ELR (cell line): Measurements from ENCODE around the gene ADRM1.

Experiments
- DNase-seq: peaks from one replicate; pipeline ENCODE4 v3.0.0-alpha.2; 2015; ENCODE audit warnings: low read depth

Gene ADRM1

DNA sequence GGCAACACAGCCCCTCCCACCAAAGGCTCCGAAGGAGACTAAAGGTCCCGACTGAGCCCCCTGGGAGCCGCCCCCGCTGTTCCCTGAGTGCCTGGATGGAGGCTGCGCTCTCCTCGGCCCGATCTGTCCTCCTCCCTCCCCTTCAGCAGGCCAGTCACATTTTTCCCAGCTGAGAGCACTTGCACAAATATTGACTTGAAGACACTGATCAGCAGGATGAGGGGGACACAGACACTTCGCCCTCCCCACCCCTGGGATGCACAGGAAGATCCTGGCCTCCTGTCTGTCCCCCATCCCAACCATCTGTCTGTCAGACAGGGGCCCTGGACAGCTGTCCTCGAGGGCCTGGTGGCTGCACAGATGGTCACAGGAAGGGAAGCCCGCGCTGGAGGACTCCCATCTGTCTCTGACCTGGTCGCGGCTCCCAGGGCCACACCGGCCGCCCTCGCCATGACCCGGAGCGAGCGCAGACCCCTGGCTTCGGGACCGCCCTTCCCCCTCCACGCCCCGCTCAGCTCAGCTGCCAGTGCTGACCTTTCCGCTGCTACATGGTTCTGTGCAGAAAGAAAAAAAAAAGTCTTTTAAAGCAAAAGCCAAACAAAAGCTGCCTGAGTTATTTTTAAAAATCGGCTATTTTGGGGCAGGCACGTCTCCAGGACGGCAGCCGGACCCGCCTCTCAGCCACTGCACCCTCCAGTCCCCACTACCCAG is 53.2 kb downstream of the ADRM1 start:
- no peak for DNase-seq

DNA sequence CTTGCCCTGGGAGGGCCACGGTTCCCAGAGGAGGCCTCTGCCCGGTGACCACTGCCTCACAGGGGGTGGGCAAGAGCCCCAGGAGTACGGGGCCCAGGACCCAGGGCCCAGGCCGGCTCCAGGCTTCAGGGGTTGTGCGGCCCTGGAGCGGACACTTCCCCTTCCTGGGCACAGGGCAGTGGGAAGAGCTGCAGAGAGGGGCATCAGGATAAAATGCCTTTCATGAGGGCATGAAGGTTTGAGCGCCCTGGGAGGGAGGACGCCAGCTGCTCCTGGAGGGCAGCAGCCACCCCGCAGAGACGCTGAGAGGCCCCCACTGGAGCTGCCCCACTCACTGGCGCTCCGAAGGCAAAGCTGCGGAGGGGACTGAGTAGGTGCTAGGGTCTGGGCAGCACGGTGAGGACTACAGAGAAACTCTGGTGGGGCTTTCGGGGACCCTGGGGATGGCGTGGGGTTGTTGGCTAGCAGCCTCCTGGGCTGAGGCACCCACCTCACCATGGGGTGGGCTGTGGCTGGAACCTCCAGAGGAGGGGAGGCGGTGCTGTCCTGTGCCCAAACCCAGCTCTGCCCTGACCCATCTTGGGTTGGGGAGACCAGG is 53.9 kb downstream of the ADRM1 start:
- DNase-seq = no peak

DNA sequence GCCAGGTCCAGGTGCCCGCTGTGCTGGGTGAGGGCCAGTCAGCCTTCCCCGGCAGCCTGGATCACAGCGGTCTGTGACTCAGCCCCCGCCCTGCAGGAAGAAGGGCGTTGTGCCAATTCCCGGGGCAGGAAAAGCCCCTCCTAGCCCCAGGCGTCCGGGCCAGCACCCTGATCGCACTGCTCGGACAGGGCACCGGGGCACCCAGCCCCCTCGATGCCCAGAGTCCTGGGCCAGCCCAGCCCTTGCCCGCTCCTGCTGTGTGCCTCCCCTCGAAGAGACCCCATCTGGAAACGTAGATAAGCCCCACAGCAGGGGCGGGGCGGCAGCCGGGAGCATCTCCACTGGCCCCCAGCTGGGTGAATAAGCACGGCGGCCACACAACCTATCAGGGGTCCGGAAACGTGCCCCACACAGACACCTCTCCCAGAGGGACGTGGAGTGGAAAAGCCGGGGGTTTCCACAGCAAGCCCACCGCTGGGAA is 54.4 kb downstream of the ADRM1 start:
- DNase-seq = peak; percentile 95

DNA sequence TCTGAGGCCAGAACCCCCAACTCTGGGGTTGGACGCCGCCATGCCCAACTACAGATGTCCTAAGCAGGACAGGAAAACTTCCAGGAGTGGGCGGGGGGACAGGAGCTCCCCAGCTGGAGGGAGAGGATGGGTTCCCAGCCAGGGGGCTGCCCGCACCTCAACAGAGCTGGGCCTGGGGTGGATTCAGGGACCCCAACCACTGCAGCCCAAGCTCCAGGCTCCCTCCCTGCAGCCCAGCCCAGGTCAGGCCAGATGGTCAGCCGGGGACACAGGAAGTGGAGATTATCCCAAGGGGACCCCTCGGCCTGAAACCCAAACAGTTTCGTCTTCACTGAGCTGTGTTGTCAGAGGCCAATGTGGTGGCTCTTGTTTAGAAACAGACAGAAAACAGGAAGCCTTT is 54.9 kb downstream of the ADRM1 start:
- no peak for DNase-seq
